ENCODE data around the gene ERVW-1. TPM values are rescaled to one million over a fixed set of nuclear protein-coding genes. Genes with fewer than 3 reads are reported as not detected.
"Not testable (repeated sequence)": the region's sequence is repeated elsewhere in the genome, so short reads cannot be mapped to it uniquely, and the experiment has no call there.

ERVW-1 gene
- not detected in 2 replicates for total RNA-seq

DNA sequence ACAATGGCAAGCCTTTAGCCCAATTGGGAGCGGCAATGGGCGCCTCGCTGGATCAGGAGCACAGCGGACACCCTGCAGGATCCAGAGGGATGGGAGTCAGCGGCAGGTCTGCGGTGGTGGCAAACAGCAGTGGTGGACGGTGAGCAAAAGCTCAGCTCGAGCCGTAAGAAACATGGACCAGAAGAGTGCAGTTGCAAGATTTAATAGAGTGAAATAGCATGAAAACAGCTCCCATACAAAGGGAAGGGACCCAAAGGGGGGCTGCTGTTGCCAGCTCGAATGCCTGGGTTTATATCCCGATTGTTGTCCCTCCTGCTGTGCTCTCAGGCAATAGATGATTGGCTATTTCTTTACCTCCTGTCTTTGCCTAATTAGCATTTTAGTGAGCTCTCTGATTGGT is at the start of gene ERVW-1:
TSS of gene ERVW-1 (minus strand) at position 266 of the 400 bp plus-strand sequence. CDS start 7,565 bp downstream, outside the sequence.
- not testable (repeated sequence) for H3K4me3 ChIP-seq (ENCODE audit: low read depth, low read length); DNase-seq (ENCODE audit: low read depth)

GRCh38 chr7:92523110-92523509 is 45.4 kb upstream of the ERVW-1 start:
- no peak for DNase-seq (ENCODE audit: low read depth)
- TF ChIP-seq CTCF (conservative IDR thresholded peaks at IDR 0.05; ENCODE audit: low read depth, low read length): no peak
- H3K4me3 ChIP-seq (ENCODE audit: low read depth, low read length): no peak overlapping the region

DNA sequence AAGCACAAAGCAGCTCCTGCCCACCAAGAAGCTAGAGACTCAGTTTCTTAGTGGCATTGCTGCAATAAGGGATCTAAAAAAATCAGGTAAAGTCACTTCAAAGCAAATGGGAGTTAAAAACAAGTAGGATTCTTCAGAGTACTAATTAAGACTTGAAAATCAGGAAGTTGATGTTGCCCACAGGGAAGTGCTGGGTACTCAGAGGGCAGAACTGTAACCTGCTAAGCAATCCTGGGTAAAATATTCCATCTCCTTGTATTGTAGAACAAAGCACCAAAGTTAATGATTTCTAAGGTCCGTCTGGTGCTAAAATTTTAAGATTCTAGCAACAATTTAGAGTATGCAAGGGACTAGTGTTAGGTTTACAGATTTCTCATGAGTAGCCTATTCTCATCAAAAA is 42.3 kb upstream of the ERVW-1 start:
- no peak for TF ChIP-seq CTCF (conservative IDR thresholded peaks at IDR 0.05; ENCODE audit: low read depth, low read length)
- no peak for DNase-seq (ENCODE audit: low read depth)

GRCh38 chr7:92517631-92518030 is 39.9 kb upstream of the ERVW-1 start:
- DNase-seq (ENCODE audit: low read depth): no peak
- no peak for TF ChIP-seq CTCF (conservative IDR thresholded peaks at IDR 0.05; ENCODE audit: low read depth, low read length)
- no peak overlapping the region for H3K4me3 ChIP-seq (ENCODE audit: low read depth, low read length)

More for the DNA sequence above, 42.3 kb upstream of the ERVW-1 start:
- no peak overlapping the region for H3K4me3 ChIP-seq (ENCODE audit: low read depth, low read length)

DNA sequence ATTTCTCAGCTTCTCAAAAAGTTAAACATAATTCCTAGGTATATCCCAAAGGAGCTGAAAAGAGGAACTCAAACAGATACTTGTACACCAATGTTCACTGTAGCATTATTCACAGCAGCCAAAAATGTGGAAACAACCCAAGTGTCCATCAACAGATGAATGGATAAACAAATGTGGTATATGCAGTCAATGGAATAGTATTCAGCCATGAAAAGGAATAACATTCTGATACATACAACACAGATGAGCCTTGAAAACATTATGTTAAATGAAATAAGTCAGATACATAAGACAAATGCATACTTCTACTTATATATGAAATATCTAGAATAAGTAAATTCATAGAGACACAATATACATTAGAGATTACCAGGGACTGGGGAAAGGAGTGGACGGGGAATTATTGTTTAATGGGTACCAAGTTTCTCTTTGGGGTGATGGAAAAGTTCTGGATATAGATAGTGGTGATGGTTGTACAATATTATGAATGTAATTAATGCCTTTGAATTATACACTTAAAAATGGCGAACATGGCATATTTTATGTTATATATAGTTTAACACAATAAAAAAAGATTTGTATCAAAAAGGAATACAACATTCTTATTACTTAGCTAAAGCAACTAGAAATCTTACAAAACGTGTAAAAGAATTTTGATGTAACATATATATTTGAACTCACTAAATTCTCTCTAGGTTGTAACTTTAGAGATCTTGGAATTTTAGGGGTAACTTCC is 35.6 kb upstream of the ERVW-1 start:
- no peak overlapping the region for H3K4me3 ChIP-seq (ENCODE audit: low read depth, low read length)
- no peak for DNase-seq (ENCODE audit: low read depth)
- TF ChIP-seq CTCF (conservative IDR thresholded peaks at IDR 0.05; ENCODE audit: low read depth, low read length): no peak

DNA sequence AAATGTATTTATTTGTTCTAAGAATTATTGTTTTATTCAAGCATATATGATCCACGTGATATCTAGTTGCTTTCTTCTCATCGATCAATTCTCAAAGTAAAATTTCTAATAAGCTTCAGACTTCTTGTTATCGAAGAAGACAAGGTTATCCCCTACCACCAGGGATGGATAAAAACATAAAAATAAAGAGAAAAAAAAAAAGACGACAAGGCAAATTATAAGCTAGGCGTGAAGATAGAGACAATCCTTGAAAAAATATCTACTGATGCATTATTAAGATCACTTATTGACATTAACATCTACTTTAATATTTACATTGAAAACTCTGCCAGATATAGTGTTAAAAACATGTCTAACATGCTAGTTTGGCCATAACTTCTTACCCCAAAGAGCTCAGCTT is 31.2 kb upstream of the ERVW-1 start:
- TF ChIP-seq CTCF (conservative IDR thresholded peaks at IDR 0.05; ENCODE audit: low read depth, low read length): no peak
- no peak for DNase-seq (ENCODE audit: low read depth)
- no peak overlapping the region for H3K4me3 ChIP-seq (ENCODE audit: low read depth, low read length)

GRCh38 chr7:92506363-92506762 is 28.6 kb upstream of the ERVW-1 start:
- no peak overlapping the region for H3K4me3 ChIP-seq (ENCODE audit: low read depth, low read length)
- DNase-seq (ENCODE audit: low read depth): no peak
- TF ChIP-seq CTCF (conservative IDR thresholded peaks at IDR 0.05; ENCODE audit: low read depth, low read length): no peak
